K562 (cell line): ENCODE data around the gene ADAMTS14. TPM values are rescaled to one million over a fixed set of nuclear protein-coding genes. Genes with fewer than 3 reads are reported as not detected.

Source experiments
- ATF7 ChIP-seq: fragments of 450-650 bp; IDR thresholded peaks from 2 replicates; pipeline ENCODE4 v1.7.1; 2014; ENCODE audit warnings: mild to moderate bottlenecking, moderate library complexity
- C11orf30 ChIP-seq: fragments of 450-650 bp; IDR thresholded peaks from 2 replicates; pipeline ENCODE4 v1.6.1; 2016; ENCODE audit warnings: low read depth, mild to moderate bottlenecking
- FOS ChIP-seq: IDR thresholded peaks from 3 replicates; pipeline ENCODE4 v1.6.1; 2011; ENCODE audit not compliant: insufficient read length; ENCODE audit errors: extremely low read depth
- MEF2A ChIP-seq: IDR thresholded peaks from 2 replicates; pipeline ENCODE4 v1.6.1; 2011; ENCODE audit warnings: low read depth, mild to moderate bottlenecking, low read length, moderate library complexity; ENCODE audit not compliant: control insufficient read depth
- NCOA4 ChIP-seq: fragments of 450-650 bp; IDR thresholded peaks from 2 replicates; pipeline ENCODE4 v1.6.1; 2018; ENCODE audit warnings: mild to moderate bottlenecking; ENCODE audit not compliant: partially characterized antibody
- POLR2G ChIP-seq: fragments of 200-400 bp; formaldehyde crosslinking; IDR thresholded peaks from 2 replicates; pipeline ENCODE4 v1.6.1; 2017; ENCODE audit warnings: low read depth, mild to moderate bottlenecking, antibody characterized with exemption, low read length, moderate library complexity
- POLR3A ChIP-seq: IDR thresholded peaks from 2 replicates; pipeline ENCODE4 v1.6.1; 2011; ENCODE audit warnings: borderline replicate concordance, mild to moderate bottlenecking, moderate library complexity; ENCODE audit not compliant: insufficient read length, insufficient read depth; ENCODE audit errors: extremely low read depth
- PTBP1 ChIP-seq: fragments of 200-400 bp; formaldehyde crosslinking; IDR thresholded peaks from 2 replicates; pipeline ENCODE4 v1.6.1; 2017; ENCODE audit warnings: low read depth, low read length
- RBM22 ChIP-seq: fragments of 200-400 bp; formaldehyde crosslinking; IDR thresholded peaks from 2 replicates; pipeline ENCODE4 v1.6.1; 2018; ENCODE audit warnings: low read length, low read depth; ENCODE audit not compliant: poor library complexity, severe bottlenecking
- SMAD2 ChIP-seq: fragments of 150-350 bp; IDR thresholded peaks from 2 replicates; pipeline ENCODE4 v1.6.1; 2014; ENCODE audit warnings: low read depth, mild to moderate bottlenecking, low read length
- SMARCA5 ChIP-seq: fragments of 450-650 bp; IDR thresholded peaks from 2 replicates; pipeline ENCODE4 v1.6.1; 2016
- SMARCE1 ChIP-seq: fragments of 450-650 bp; IDR thresholded peaks from 2 replicates; pipeline ENCODE4 v1.7.1; 2016; ENCODE audit warnings: mild to moderate bottlenecking
- ZFP36 ChIP-seq: fragments of 150-350 bp; IDR thresholded peaks from 2 replicates; pipeline ENCODE4 v1.6.1; 2018; ENCODE audit warnings: low read length, low read depth; ENCODE audit not compliant: partially characterized antibody
- ZNF311 ChIP-seq: fragments of 250-450 bp; sonication (Bioruptor Pico); IDR thresholded peaks from 2 replicates; pipeline ENCODE4 v1.4.0; 2020; ENCODE audit warnings: mild to moderate bottlenecking, moderate library complexity
- ZNF316 ChIP-seq: fragments of 450-650 bp; IDR thresholded peaks from 2 replicates; pipeline ENCODE4 v1.6.1; 2016
- ZNF589 ChIP-seq: fragments of 200-800 bp; sonication (Bioruptor generic); IDR thresholded peaks from 2 replicates; pipeline ENCODE4 v1.6.1; 2016; ENCODE audit warnings: low read depth, missing genetic modification characterization, missing compliant biosample characterization
- polyA plus RNA-seq, 8 experiments: library from polyadenylated mRNA; depleted of rRNA in 4 of 8; stranded (reverse) in 5 of 8; unstranded in 3 of 8; fragments of >200 nt; fragmentation: Nextera tagmentation in 2 of 8; fragmentation: Illumina TruSeq in 1 of 8; extraction: Ambion mirVana in 2 of 8; extraction: Trizol in 1 of 8; gene quantifications; 2 replicates each; pipeline versions ENCODE4 v1.2.1 to v1.2.3, GENCODE V29; 2011 to 2014; ENCODE audit warnings: inconsistent platforms in 1 of 8, missing spikeins in 1 of 8
- total RNA-seq, 7 experiments: library from RNA; depleted of rRNA in 6 of 7; stranded (reverse); fragments of >200 nt in 6 of 7; fragmentation: Illumina TruSeq in 2 of 7; extraction: Trizol in 2 of 7; gene quantifications; 2 replicates each; pipeline versions ENCODE4 v1.2.1 to v1.2.3, GENCODE V29; 2011 to 2021; ENCODE audit warnings: low replicate concordance in 1 of 7
- TF ChIP-seq, protein P1 (sequence below): sonication (generic); formaldehyde crosslinking; IDR thresholded peaks from 2 replicates; pipeline ENCODE4 v1.8.0; 2022; ENCODE audit warnings: mild to moderate bottlenecking, missing genetic modification reagents
- TF ChIP-seq, protein P2 (sequence below), 2 experiments: fragments of 450-650 bp; formaldehyde crosslinking in 1 of 2; IDR thresholded peaks; 2 replicates each; pipeline versions ENCODE4 v1.4.0 to v1.6.1; 2014 to 2020; ENCODE audit warnings: mild to moderate bottlenecking in 2 of 2, borderline replicate concordance in 1 of 2, low read depth in 1 of 2
- TF ChIP-seq, protein P3 (sequence below), 2 experiments: fragments of 450-650 bp; conservative IDR thresholded peaks; 2 replicates each; pipeline ENCODE4 v1.6.1; 2017; ENCODE audit warnings: mild to moderate bottlenecking in 2 of 2, moderate library complexity in 2 of 2

Gene ADAMTS14
- total and polyA plus RNA-seq, 9 of the 15 experiments (the other 6 are each of a cell fraction or from before 2014, with no cell fraction given) = 0.04 to 37.4 (median 15.9) TPM

DNA sequence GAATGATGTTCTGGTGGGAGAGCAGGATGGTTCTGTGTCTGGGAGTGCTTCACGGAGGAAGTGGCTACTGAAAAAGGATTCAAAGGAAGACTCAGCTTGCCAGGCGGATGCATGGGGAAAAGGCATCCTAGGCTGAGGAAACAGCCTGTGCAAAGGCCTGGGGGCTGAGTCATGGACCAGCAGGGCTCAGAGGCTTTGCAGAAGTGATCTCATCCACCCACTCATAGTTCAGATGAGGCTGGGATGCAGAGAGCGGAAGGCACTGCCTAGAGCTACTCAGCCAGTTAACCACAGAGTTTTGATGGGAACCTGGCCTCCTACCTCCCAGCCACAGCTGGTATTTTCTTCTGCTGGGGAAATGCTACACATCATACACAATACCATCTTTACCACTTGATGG, 15.8 kb upstream of the ADAMTS14 start (continued):
- TF ChIP-seq, protein P1, sequence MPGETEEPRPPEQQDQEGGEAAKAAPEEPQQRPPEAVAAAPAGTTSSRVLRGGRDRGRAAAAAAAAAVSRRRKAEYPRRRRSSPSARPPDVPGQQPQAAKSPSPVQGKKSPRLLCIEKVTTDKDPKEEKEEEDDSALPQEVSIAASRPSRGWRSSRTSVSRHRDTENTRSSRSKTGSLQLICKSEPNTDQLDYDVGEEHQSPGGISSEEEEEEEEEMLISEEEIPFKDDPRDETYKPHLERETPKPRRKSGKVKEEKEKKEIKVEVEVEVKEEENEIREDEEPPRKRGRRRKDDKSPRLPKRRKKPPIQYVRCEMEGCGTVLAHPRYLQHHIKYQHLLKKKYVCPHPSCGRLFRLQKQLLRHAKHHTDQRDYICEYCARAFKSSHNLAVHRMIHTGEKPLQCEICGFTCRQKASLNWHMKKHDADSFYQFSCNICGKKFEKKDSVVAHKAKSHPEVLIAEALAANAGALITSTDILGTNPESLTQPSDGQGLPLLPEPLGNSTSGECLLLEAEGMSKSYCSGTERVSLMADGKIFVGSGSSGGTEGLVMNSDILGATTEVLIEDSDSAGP (CRISPR knock-in tag) = no peak
- TF ChIP-seq ZNF589 (CRISPR knock-in tag) = no peak
- no peak for TF ChIP-seq POLR3A
- TF ChIP-seq MEF2A = no peak
- no peak for TF ChIP-seq NCOA4
- no peak for TF ChIP-seq PTBP1
- TF ChIP-seq RBM22 = no peak
- peak; percentile 7 for TF ChIP-seq ZFP36
- TF ChIP-seq C11orf30 = no peak
- TF ChIP-seq ATF7 = peak; percentile 77
- TF ChIP-seq SMARCA5 = peak; percentile 68
- no peak for TF ChIP-seq FOS
- TF ChIP-seq, protein P2, sequence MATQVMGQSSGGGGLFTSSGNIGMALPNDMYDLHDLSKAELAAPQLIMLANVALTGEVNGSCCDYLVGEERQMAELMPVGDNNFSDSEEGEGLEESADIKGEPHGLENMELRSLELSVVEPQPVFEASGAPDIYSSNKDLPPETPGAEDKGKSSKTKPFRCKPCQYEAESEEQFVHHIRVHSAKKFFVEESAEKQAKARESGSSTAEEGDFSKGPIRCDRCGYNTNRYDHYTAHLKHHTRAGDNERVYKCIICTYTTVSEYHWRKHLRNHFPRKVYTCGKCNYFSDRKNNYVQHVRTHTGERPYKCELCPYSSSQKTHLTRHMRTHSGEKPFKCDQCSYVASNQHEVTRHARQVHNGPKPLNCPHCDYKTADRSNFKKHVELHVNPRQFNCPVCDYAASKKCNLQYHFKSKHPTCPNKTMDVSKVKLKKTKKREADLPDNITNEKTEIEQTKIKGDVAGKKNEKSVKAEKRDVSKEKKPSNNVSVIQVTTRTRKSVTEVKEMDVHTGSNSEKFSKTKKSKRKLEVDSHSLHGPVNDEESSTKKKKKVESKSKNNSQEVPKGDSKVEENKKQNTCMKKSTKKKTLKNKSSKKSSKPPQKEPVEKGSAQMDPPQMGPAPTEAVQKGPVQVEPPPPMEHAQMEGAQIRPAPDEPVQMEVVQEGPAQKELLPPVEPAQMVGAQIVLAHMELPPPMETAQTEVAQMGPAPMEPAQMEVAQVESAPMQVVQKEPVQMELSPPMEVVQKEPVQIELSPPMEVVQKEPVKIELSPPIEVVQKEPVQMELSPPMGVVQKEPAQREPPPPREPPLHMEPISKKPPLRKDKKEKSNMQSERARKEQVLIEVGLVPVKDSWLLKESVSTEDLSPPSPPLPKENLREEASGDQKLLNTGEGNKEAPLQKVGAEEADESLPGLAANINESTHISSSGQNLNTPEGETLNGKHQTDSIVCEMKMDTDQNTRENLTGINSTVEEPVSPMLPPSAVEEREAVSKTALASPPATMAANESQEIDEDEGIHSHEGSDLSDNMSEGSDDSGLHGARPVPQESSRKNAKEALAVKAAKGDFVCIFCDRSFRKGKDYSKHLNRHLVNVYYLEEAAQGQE (IDR thresholded peaks at IDR 0.05; ENCODE audit: borderline replicate concordance) = no peak
- TF ChIP-seq, protein P2 (CRISPR knock-in tag; IDR thresholded peaks at IDR 0.05; ENCODE audit: low read depth) = no peak
- no peak for TF ChIP-seq SMAD2
- TF ChIP-seq ZNF316 = no peak
- TF ChIP-seq, protein P3, sequence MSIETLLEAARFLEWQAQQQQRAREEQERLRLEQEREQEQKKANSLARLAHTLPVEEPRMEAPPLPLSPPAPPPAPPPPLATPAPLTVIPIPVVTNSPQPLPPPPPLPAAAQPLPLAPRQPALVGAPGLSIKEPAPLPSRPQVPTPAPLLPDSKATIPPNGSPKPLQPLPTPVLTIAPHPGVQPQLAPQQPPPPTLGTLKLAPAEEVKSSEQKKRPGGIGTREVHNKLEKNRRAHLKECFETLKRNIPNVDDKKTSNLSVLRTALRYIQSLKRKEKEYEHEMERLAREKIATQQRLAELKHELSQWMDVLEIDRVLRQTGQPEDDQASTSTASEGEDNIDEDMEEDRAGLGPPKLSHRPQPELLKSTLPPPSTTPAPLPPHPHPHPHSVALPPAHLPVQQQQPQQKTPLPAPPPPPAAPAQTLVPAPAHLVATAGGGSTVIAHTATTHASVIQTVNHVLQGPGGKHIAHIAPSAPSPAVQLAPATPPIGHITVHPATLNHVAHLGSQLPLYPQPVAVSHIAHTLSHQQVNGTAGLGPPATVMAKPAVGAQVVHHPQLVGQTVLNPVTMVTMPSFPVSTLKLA (conservative IDR thresholded peaks at IDR 0.05) = no peak
- no peak for TF ChIP-seq POLR2G
- TF ChIP-seq SMARCE1 = 0 out of 2 replicates have a peak, but pooled peaks have one; percentile 40
- TF ChIP-seq ZNF311 (CRISPR knock-in tag) = no peak
